ENCODE data around the gene EXOC3L4.
A peak's percentile ranks its signal among the peaks of the same experiment; 100 is the strongest.

Gene EXOC3L4

DNA sequence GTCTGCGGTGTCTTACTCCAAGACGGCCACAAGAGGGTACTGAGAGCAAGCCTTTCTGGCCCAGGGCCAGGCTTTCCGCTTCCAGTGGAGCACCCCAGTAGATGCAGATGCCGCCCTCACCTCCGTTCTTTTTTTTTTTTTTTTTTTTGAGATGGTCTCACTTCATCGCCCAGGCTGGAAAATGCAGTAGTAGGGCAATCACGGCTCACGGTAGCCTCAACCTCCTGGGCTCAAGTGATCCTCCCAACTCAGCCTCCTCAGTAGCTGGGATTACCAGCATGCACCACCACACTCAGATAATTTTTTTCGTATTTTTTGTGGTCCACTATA lies 16.1 kb upstream of the EXOC3L4 start:
- no peak overlapping the region for H3K4me3 ChIP-seq (ENCODE audit: low read depth, low read length)

DNA sequence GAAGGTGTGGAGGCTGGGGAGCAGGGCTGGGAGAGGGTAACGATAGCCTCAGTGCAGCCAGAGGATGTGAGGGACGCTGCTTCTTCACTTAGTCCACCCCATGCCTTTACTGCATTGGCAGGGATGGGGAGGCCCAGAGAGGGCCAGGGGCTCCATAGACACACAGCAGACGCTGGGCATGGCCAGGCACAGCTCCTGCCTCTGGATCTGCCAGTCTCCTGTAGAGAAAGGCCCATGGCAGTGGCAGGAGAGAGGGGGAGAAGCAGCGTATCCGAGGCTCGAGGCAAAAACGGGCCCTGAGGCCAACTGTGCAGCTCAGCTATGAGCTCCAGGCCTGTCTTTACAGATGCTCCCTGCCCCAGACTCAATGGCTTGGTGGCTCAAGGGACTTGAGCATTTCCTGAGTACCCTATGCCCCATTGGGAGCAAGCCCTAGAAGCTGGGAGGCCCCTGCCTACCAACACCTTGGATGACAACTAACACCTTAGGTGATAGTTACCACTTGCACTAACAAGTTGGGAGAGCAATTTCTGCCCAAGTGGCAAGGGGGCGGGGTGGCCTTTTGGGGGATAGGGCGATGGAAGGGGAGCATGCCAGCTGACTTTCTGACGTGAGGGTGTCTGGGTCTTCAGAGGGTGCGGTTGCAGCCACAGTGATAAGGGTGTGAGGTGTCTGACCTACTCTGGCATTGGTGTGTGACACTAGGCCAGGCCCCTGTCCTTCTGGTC lies 15.5 kb upstream of the EXOC3L4 start:
- DNase-seq (ENCODE audit: low read depth): no peak
- no peak for TF ChIP-seq CTCF (IDR thresholded peaks at IDR 0.05; ENCODE audit: insufficient read depth, low read depth, low read length, missing control alignments)

More for the DNA sequence above, 16.1 kb upstream of the EXOC3L4 start:
- TF ChIP-seq CTCF (IDR thresholded peaks at IDR 0.05; ENCODE audit: insufficient read depth, low read depth, low read length, missing control alignments): peak; percentile 83
- peak; percentile 90 for DNase-seq (ENCODE audit: low read depth)

DNA sequence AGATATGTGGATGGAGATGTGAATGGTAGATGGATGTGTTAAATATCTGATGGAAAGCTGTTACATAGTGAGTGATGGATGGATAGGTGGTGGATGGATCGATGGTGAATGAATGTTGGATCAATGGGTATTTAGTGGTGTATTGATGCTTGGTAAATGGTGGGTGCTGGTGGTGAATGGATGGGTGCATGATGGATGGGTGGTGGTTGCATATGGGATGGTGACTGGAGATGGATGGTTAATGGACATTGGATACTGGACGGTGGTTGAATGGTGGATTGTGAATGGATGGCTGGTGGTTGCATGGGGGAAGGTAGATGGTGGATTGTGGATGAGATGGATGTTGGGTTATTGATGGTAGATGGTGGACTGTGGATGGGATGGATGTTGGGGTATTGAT lies 12.6 kb upstream of the EXOC3L4 start:
- no peak for DNase-seq (ENCODE audit: low read depth)
- no peak overlapping the region for H3K4me3 ChIP-seq (ENCODE audit: low read depth, low read length)
- TF ChIP-seq CTCF (IDR thresholded peaks at IDR 0.05; ENCODE audit: insufficient read depth, low read depth, low read length, missing control alignments): no peak

More for the DNA sequence above, 15.5 kb upstream of the EXOC3L4 start:
- H3K4me3 ChIP-seq (ENCODE audit: low read depth, low read length): no peak overlapping the region

- no peak for TF ChIP-seq CTCF (IDR thresholded peaks at IDR 0.05; ENCODE audit: insufficient read depth, low read depth, low read length, missing control alignments)
- no peak within 1 kb of the TSS for H3K4me3 ChIP-seq (ENCODE audit: low read depth, low read length)
- DNase-seq (ENCODE audit: low read depth): no peak
These were observed 10.3 kb upstream of the EXOC3L4 start, which contains the start of gene LBHD2 for GRCh38 chr14:103084021-103084919. TSS of gene LBHD2 (plus strand) at chr14:103084210. CDS start at chr14:103086013, 1,803 bp downstream.

- TF ChIP-seq CTCF (IDR thresholded peaks at IDR 0.05; ENCODE audit: insufficient read depth, low read depth, low read length, missing control alignments): no peak
- no peak for DNase-seq (ENCODE audit: low read depth)
- H3K4me3 ChIP-seq (ENCODE audit: low read depth, low read length): no peak overlapping the region
These were observed 9.1 kb upstream of the EXOC3L4 start for GRCh38 chr14:103085106-103086091.

- no peak for TF ChIP-seq CTCF (IDR thresholded peaks at IDR 0.05; ENCODE audit: insufficient read depth, low read depth, low read length, missing control alignments)
- no peak for DNase-seq (ENCODE audit: low read depth)
- H3K4me3 ChIP-seq (ENCODE audit: low read depth, low read length): no peak overlapping the region
These were observed 7.7 kb upstream of the EXOC3L4 start for GRCh38 chr14:103086771-103087342.
